GM23338 (cell line): Measurements from ENCODE around the gene DCAF4L1. TPM values are rescaled to one million over a fixed set of nuclear protein-coding genes. Genes with fewer than 3 reads are reported as not detected.

ENCODE experiments used
- ATAC-seq: fragments of 200-7000 bp; cut with Tn5 transposase; 3 replicates; pipeline ENCODE4 v1.9.1; 2020
- DNase-seq: peaks from one replicate; pipeline ENCODE4 v3.0.0-alpha.2; 2015; ENCODE audit warnings: low spot score
- H2AFZ ChIP-seq: fragments of 200-600 bp; sonication (generic); 2 replicates; pipeline ENCODE4 v1.8.0; 2016; ENCODE audit warnings: antibody characterized with exemption, mild to moderate bottlenecking, moderate library complexity
- H3F3A ChIP-seq: fragments of 200-600 bp; sonication (generic); replicated peaks from 2 replicates; pipeline ENCODE4 v1.8.0; 2017; ENCODE audit warnings: antibody characterized with exemption, mixed run types, low read depth
- H3K27ac ChIP-seq: fragments of 200-600 bp; sonication (generic); 2 replicates; pipeline ENCODE4 v1.6.1; 2016; ENCODE audit warnings: low read depth
- H3K27me3 ChIP-seq: fragments of 200-600 bp; sonication (generic); 2 replicates; pipeline ENCODE4 v1.8.0; 2016; ENCODE audit warnings: mild to moderate bottlenecking, mixed run types, moderate library complexity; ENCODE audit not compliant: insufficient read depth
- H3K36me3 ChIP-seq: fragments of 200-600 bp; sonication (generic); 2 replicates; pipeline ENCODE4 v1.8.0; 2016; ENCODE audit warnings: mild to moderate bottlenecking; ENCODE audit not compliant: insufficient read depth
- H3K4me1 ChIP-seq: fragments of 200-600 bp; sonication (generic); 2 replicates; pipeline ENCODE4 v1.8.0; 2016; ENCODE audit warnings: mild to moderate bottlenecking, moderate library complexity; ENCODE audit not compliant: insufficient read depth
- H3K4me2 ChIP-seq: fragments of 200-600 bp; sonication (generic); 2 replicates; pipeline ENCODE4 v1.7.1; 2017; ENCODE audit warnings: mixed run types
- H3K4me3 ChIP-seq: fragments of 200-600 bp; sonication (generic); 2 replicates; pipeline ENCODE4 v1.6.1; 2016; ENCODE audit warnings: mixed run types
- H3K79me2 ChIP-seq: fragments of 200-600 bp; sonication (generic); replicated peaks from 2 replicates; pipeline ENCODE4 v1.8.0; 2017; ENCODE audit warnings: mild to moderate bottlenecking; ENCODE audit not compliant: insufficient read depth
- H3K9me2 ChIP-seq: fragments of 200-600 bp; sonication (generic); 2 replicates; pipeline ENCODE4 v1.8.0; 2017; ENCODE audit not compliant: insufficient read depth
- H4K20me1 ChIP-seq: fragments of 200-600 bp; sonication (generic); replicated peaks from 2 replicates; pipeline ENCODE4 v1.8.0; 2017; ENCODE audit warnings: mild to moderate bottlenecking; ENCODE audit not compliant: insufficient read depth
- H3K27ac Mint-ChIP-seq: 2 replicates; pipeline ENCODE4 v1.8.0; 2020; ENCODE audit warnings: inconsistent platforms, mild to moderate bottlenecking, moderate library complexity, mixed read lengths
- H3K27me3 Mint-ChIP-seq: 3 replicates; pipeline ENCODE4 v1.8.0; 2022; ENCODE audit warnings: low read depth, mild to moderate bottlenecking, moderate library complexity, mixed read lengths, inconsistent platforms; ENCODE audit not compliant: insufficient read depth, poor library complexity
- H3K36me3 Mint-ChIP-seq: 3 replicates; pipeline ENCODE4 v1.8.0; 2021; ENCODE audit warnings: low read depth, mild to moderate bottlenecking, inconsistent platforms, moderate library complexity, mixed read lengths
- H3K4me1 Mint-ChIP-seq: 3 replicates; pipeline ENCODE4 v1.8.0; 2020; ENCODE audit warnings: mild to moderate bottlenecking, inconsistent platforms, mixed read lengths
- H3K4me3 Mint-ChIP-seq: 3 replicates; pipeline ENCODE4 v1.8.0; 2021; ENCODE audit warnings: moderate library complexity, mild to moderate bottlenecking, inconsistent platforms, mixed read lengths
- H3K9me3 Mint-ChIP-seq: 3 replicates; pipeline ENCODE4 v1.8.0; 2020; ENCODE audit warnings: moderate library complexity, mild to moderate bottlenecking, inconsistent platforms, mixed read lengths
- ETS1 ChIP-seq: IDR thresholded peaks from 2 replicates; pipeline ENCODE4 v1.6.1; 2016; ENCODE audit warnings: antibody characterized with exemption
- EZH2 ChIP-seq: fragments of 200-600 bp; sonication (generic); IDR thresholded peaks from one replicate; pipeline ENCODE4 v1.8.0; 2017; ENCODE audit warnings: antibody characterized with exemption, mild to moderate bottlenecking, low read depth; ENCODE audit not compliant: unreplicated experiment
- EZH2phosphoT487 ChIP-seq: fragments of 200-600 bp; sonication (generic); IDR thresholded peaks from one replicate; pipeline ENCODE4 v1.8.1; 2018; ENCODE audit warnings: antibody characterized with exemption; ENCODE audit not compliant: unreplicated experiment
- JUNB ChIP-seq: IDR thresholded peaks from one replicate; pipeline ENCODE4 v1.6.1; 2016; ENCODE audit warnings: antibody characterized with exemption; ENCODE audit not compliant: unreplicated experiment
- NANOG ChIP-seq: IDR thresholded peaks from 2 replicates; pipeline ENCODE4 v1.6.1; 2016; ENCODE audit warnings: antibody characterized with exemption, borderline replicate concordance
- ZNF114 ChIP-seq: fragments of 250-450 bp; sonication (Bioruptor Pico); IDR thresholded peaks from 2 replicates; pipeline ENCODE4 v1.5.0; 2020; ENCODE audit warnings: mild to moderate bottlenecking, moderate library complexity
- ZNF331 ChIP-seq: fragments of 250-450 bp; sonication (Bioruptor Pico); IDR thresholded peaks from 2 replicates; pipeline ENCODE4 v1.5.0; 2020; ENCODE audit warnings: low read depth, mild to moderate bottlenecking, moderate library complexity
- polyA plus RNA-seq: library from polyadenylated mRNA; unstranded; fragments of >200 nt; fragmentation: Nextera tagmentation; extraction: Ambion mirVana; gene quantifications from 2 replicates; pipeline ENCODE4 v1.2.1, GENCODE V29; 2016
- total RNA-seq: library from RNA; depleted of rRNA; stranded (reverse); fragments of >200 nt; shearing (Covaris generic); gene quantifications from 2 replicates; pipeline ENCODE4 v1.2.3, GENCODE V29; 2014
- TF ChIP-seq, protein P1 (sequence below): fragments of 250-450 bp; sonication (Bioruptor Pico); IDR thresholded peaks from 2 replicates; pipeline ENCODE4 v1.5.0; 2020; ENCODE audit warnings: mild to moderate bottlenecking, moderate library complexity

Gene DCAF4L1
- total and polyA plus RNA-seq, 2 experiments from 2014 or later: 0.55 to 0.63 TPM

GRCh38 chr4:41940834-41941233 is 40.7 kb upstream of the DCAF4L1 start (continued):
- TF ChIP-seq, protein P1, sequence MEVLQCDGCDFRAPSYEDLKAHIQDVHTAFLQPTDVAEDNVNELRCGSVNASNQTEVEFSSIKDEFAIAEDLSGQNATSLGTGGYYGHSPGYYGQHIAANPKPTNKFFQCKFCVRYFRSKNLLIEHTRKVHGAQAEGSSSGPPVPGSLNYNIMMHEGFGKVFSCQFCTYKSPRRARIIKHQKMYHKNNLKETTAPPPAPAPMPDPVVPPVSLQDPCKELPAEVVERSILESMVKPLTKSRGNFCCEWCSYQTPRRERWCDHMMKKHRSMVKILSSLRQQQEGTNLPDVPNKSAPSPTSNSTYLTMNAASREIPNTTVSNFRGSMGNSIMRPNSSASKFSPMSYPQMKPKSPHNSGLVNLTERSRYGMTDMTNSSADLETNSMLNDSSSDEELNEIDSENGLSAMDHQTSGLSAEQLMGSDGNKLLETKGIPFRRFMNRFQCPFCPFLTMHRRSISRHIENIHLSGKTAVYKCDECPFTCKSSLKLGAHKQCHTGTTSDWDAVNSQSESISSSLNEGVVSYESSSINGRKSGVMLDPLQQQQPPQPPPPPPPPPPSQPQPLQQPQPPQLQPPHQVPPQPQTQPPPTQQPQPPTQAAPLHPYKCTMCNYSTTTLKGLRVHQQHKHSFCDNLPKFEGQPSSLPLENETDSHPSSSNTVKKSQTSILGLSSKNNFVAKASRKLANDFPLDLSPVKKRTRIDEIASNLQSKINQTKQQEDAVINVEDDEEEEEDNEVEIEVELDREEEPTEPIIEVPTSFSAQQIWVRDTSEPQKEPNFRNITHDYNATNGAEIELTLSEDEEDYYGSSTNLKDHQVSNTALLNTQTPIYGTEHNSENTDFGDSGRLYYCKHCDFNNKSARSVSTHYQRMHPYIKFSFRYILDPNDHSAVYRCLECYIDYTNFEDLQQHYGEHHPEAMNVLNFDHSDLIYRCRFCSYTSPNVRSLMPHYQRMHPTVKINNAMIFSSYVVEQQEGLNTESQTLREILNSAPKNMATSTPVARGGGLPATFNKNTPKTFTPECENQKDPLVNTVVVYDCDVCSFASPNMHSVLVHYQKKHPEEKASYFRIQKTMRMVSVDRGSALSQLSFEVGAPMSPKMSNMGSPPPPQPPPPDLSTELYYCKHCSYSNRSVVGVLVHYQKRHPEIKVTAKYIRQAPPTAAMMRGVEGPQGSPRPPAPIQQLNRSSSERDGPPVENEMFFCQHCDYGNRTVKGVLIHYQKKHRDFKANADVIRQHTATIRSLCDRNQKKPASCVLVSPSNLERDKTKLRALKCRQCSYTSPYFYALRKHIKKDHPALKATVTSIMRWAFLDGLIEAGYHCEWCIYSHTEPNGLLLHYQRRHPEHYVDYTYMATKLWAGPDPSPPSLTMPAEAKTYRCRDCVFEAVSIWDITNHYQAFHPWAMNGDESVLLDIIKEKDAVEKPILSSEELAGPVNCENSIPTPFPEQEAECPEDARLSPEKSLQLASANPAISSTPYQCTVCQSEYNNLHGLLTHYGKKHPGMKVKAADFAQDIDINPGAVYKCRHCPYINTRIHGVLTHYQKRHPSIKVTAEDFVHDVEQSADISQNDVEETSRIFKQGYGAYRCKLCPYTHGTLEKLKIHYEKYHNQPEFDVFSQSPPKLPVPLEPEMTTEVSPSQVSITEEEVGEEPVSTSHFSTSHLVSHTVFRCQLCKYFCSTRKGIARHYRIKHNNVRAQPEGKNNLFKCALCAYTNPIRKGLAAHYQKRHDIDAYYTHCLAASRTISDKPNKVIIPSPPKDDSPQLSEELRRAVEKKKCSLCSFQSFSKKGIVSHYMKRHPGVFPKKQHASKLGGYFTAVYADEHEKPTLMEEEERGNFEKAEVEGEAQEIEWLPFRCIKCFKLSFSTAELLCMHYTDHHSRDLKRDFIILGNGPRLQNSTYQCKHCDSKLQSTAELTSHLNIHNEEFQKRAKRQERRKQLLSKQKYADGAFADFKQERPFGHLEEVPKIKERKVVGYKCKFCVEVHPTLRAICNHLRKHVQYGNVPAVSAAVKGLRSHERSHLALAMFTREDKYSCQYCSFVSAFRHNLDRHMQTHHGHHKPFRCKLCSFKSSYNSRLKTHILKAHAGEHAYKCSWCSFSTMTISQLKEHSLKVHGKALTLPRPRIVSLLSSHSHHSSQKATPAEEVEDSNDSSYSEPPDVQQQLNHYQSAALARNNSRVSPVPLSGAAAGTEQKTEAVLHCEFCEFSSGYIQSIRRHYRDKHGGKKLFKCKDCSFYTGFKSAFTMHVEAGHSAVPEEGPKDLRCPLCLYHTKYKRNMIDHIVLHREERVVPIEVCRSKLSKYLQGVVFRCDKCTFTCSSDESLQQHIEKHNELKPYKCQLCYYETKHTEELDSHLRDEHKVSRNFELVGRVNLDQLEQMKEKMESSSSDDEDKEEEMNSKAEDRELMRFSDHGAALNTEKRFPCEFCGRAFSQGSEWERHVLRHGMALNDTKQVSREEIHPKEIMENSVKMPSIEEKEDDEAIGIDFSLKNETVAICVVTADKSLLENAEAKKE (CRISPR knock-in tag): no peak
- TF ChIP-seq JUNB (no peak), NANOG (no peak), EZH2phosphoT487 (no peak)

DNA sequence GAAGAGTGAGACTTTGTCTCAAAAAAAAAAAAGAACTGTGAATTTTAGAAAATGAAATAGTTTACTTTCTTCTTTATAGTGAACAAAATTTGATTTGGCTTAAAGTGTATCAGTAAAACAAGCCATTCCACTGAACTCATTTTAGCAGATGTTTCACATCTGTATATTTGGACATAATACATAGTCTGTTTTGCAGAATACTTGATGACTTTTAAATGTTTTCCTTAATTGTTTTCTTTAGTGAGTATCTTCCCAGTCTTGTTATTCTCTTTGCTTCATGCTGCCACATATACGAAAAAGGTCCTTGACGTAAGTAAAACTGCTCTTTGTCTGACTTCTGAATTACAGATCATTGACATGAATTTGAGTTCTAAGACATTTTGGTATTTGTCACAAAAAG is 38.0 kb upstream of the DCAF4L1 start:
- peaks cover 45% of the 10 kb centered on the region for H3K79me2 ChIP-seq

More for the DNA sequence above, 38.0 kb upstream of the DCAF4L1 start:
- no peak overlapping the region for H2AFZ ChIP-seq
- ATAC-seq: no peak
- H3K27ac ChIP-seq: no peak overlapping the region
- H3F3A ChIP-seq: no peaks in the 10 kb centered on the region
- H3K4me1 ChIP-seq: no peaks in the 10 kb centered on the region
- H3K36me3 ChIP-seq: peaks cover 45% of the 10 kb centered on the region; the same call in 1 of the 2 replicates
- H3K36me3 Mint-ChIP-seq: peaks cover 51% of the 10 kb centered on the region
- no peak overlapping the region for H3K4me3 ChIP-seq
- no peak for DNase-seq
- no peaks in the 10 kb centered on the region; the same call in 1 of the 2 replicates for H4K20me1 ChIP-seq
- no peak for TF ChIP-seq ZNF114 (CRISPR knock-in tag)
- no peak for TF ChIP-seq ZNF331 (CRISPR knock-in tag)
- TF ChIP-seq EZH2: no peak
- TF ChIP-seq JUNB: no peak
- no peak for TF ChIP-seq ETS1
- no peak for TF ChIP-seq EZH2phosphoT487
- H3K9me2 ChIP-seq: no peaks in the 10 kb centered on the region
- H3K27me3 Mint-ChIP-seq: no peaks in the 10 kb centered on the region
- H3K4me2 ChIP-seq: no peak overlapping the region
- no peaks in the 10 kb centered on the region for H3K27me3 ChIP-seq
- H3K4me1 Mint-ChIP-seq: no peaks in the 10 kb centered on the region
- no peak overlapping the region for H3K4me3 Mint-ChIP-seq
- no peaks in the 10 kb centered on the region for H3K9me3 Mint-ChIP-seq
- no peak overlapping the region for H3K27ac Mint-ChIP-seq
